ENCODE results near the gene PRXL2C.

GRCh38 chr9:96620832-96621269 is 34.3 kb downstream of the PRXL2C start:
- TF ChIP-seq POLR2A (IDR thresholded peaks at IDR 0.05) (no peak), EP300 (IDR thresholded peaks at IDR 0.05) (no peak)
